Kidney (tissue), 14 donors: ENCODE results near the gene WDR55. TPM values are rescaled to one million over a fixed set of nuclear protein-coding genes. Genes with fewer than 3 reads are reported as not detected.
A peak's percentile ranks its signal among the peaks of the same experiment; 100 is the strongest.
"Not testable (repeated sequence)": the region's sequence is repeated elsewhere in the genome, so short reads cannot be mapped to it uniquely, and the experiment has no call there.

Source experiments
- DNase-seq, 5 donors: peaks; one replicate each; pipeline ENCODE4 v3.0.0-alpha.2; 2013 to 2020
- FAIRE-seq: peaks from 2 replicates; lab custom pipeline; 2012; peaks lifted over from hg19 to GRCh38; lab: Jason Lieb, UNC
- H3K27ac ChIP-seq, 2 donors: one replicate each; pipeline ENCODE4 v1.7.0; 2013; ENCODE audit warnings: low read depth in 2 of 2, low read length in 2 of 2, inconsistent platforms in 1 of 2
- H3K27me3 ChIP-seq: one replicate; pipeline ENCODE4 v1.7.1; 2013; ENCODE audit warnings: low read length, inconsistent platforms; ENCODE audit not compliant: control insufficient read depth, insufficient read depth
- H3K36me3 ChIP-seq, 3 donors: one replicate each; pipeline versions ENCODE4 v1.7.0 to v1.7.1; 2013; ENCODE audit warnings: low read length in 3 of 3, control low read depth in 1 of 3, inconsistent platforms in 1 of 3; ENCODE audit not compliant: insufficient read depth in 3 of 3, control insufficient read depth in 2 of 3
- H3K4me1 ChIP-seq, 3 donors: one replicate each; pipeline versions ENCODE4 v1.7.0 to v1.7.1; 2013; ENCODE audit warnings: low read length in 3 of 3, inconsistent platforms in 1 of 3, low read depth in 1 of 3; ENCODE audit not compliant: control insufficient read depth in 2 of 3, insufficient read depth in 2 of 3
- H3K4me3 ChIP-seq, 3 donors: one replicate each; pipeline versions ENCODE4 v1.7.0 to v1.8.1; 2013; ENCODE audit warnings: low read length in 3 of 3, control low read depth in 1 of 3, inconsistent platforms in 1 of 3
- H3K9ac ChIP-seq, 3 donors: one replicate each; pipeline versions ENCODE4 v1.7.0 to v1.7.1; 2013; ENCODE audit warnings: low read length in 3 of 3, control low read depth in 1 of 3, inconsistent platforms in 1 of 3
- H3K9me3 ChIP-seq, 3 donors: one replicate each; pipeline versions ENCODE4 v1.7.0 to v1.7.1; 2013; ENCODE audit warnings: low read length in 3 of 3, control low read depth in 1 of 3, inconsistent platforms in 1 of 3; ENCODE audit not compliant: control insufficient read depth in 2 of 3, insufficient read depth in 1 of 3
- CTCF ChIP-seq: IDR thresholded peaks from 3 replicates; pipeline ENCODE4 v1.5.1; 2012; ENCODE audit warnings: mild to moderate bottlenecking, moderate library complexity, borderline replicate concordance; ENCODE audit not compliant: insufficient read depth; ENCODE audit errors: extremely low read depth
- intact Hi-C: fragments of 100-400 bp; cut with DNase I; formaldehyde crosslinking; loops from one replicate; pipeline ENCODE4 v1.11.1; 2022
- polyA plus RNA-seq: library from polyadenylated mRNA; stranded (reverse); fragments of 350-450 nt; fragmentation: Illumina TruSeq; extraction: RNeasy Lipid Tissue Mini Kit (QIAGEN cat#74804); gene quantifications from one replicate; pipeline ENCODE4 v1.2.3, GENCODE V29; 2014; ENCODE audit warnings: low read depth, low replicate concordance; ENCODE audit not compliant: insufficient read depth
- total RNA-seq: library from RNA; stranded (reverse); fragmentation: NEBNext Ultra II Directional; extraction: Animal tissue kit (Norgen Biotek cat#: 25700); gene quantifications from one replicate; pipeline ENCODE4 v1.2.1, GENCODE V29; 2021
- donor health status: control.
- donor health status: control.
- donor health status: control.
- donor health status: control.
- donor health status: control.
- donor health status: DM: yes; HTN: yes; CAD: no.
- donor health status: Normal renal cell carcinoma (clear cell type).

The WDR55 gene
- total and polyA plus RNA-seq, 2 donors from 2014 or later, result 13.7 to 20.8 TPM

DNA sequence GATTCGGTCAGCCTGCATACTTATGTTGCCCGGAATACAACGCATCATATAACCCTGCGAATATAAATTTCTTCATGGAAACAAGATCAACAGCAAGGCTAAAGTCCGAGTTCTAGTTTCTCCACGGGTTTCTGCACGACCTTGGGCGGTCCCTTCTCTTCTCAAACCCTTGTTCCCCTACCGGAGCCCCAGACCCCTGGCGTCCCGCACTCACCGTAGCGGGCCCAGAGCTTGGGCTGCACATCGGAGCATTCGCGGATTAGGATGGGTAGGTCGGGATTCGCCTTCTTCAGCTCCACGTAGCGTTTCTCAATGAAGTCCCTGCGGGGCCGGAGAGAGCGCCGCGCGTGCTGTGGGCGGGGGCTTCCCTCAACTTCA, 17.7 kb upstream of the WDR55 start:
- Histone ChIP-seq H3K9me3 (no peaks in the 10 kb centered on the region), H3K9ac (peak overlapping the region; percentile 52 to 99 (median 59)), H3K4me1 (peaks cover 3 to 14% (median 5%) of the 10 kb centered on the region in 3 donors), H3K27ac (peak overlapping the region; percentile 63 to 80), H3K27me3 (no peaks in the 10 kb centered on the region), H3K4me3 (peak overlapping the region; percentile 92 to 100 (median 99)), H3K36me3 (peaks cover 0 to 23% (median 23%) of the 10 kb centered on the region in 3 donors)
- no peak for DNase-seq
- TF ChIP-seq CTCF, result no peak
- no peak for FAIRE-seq
- intact Hi-C loops, result loop anchor here (10.0 kb wide), 1 partner anchor 102 kb away; the partner anchor contains the start of gene EIF4EBP3

DNA sequence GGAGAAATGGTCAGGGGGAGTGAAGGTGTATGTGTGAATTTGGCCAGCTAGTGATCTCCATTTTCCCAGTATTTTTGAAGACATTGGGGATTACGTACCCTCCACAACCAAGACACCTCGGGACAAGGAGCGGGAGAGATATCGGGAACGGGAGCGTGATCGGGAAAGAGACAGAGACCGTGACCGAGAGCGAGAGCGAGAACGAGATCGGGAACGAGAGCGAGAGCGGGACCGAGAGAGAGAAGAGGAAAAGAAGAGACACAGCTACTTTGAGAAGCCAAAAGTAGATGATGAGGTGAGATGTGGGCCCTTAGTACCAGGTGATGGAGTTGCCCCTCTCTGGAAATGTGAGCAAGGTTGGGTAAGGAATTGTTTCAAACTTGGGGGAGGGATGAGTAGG, 5.8 kb upstream of the WDR55 start:
- Histone ChIP-seq H3K27ac (no peak overlapping the region), H3K9me3 (no peaks in the 10 kb centered on the region), H3K27me3 (no peaks in the 10 kb centered on the region), H3K4me1 (no peaks in the 10 kb centered on the region), H3K9ac (no peak overlapping the region), H3K4me3 (no peak overlapping the region), H3K36me3 (peaks cover 5 to 70% (median 63%) of the 10 kb centered on the region in 3 donors)
- DNase-seq (no peak), FAIRE-seq (no peak)
- intact Hi-C loops, result no loop called here
- no peak for TF ChIP-seq CTCF

DNA sequence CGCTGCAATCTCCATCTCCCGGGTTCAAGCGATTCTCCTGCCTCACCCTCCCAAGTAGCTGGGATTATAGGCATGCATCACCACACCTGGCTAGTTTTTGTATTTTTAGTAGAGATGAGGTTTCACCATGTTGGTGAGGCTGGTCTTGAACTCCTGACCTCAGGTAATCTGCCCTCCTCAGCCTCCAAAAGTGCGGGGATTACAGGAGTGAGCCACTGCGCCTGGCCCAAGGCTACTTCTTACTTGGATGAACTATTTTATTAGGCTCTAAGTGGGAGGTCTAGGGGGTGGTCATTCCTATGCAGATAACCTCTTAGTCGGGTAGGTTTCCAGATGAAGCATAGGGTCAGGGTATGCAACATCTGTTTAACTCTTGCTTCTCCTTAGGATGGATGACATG, 4.3 kb upstream of the WDR55 start:
- H3K27me3 ChIP-seq, H3K27ac ChIP-seq, H3K4me1 ChIP-seq, DNase-seq, H3K9ac ChIP-seq, intact Hi-C loops, H3K4me3 ChIP-seq, FAIRE-seq, H3K9me3 ChIP-seq: not testable (repeated sequence)
- peaks cover 2 to 55% (median 52%) of the 10 kb centered on the region in 3 donors for H3K36me3 ChIP-seq

GRCh38 chr5:140664030-140664358, 710 bp upstream of the WDR55 start:
- H3K9me3 ChIP-seq, result no peaks in the 10 kb centered on the region
- TF ChIP-seq CTCF, result no peak
- H3K27me3 ChIP-seq, result no peaks in the 10 kb centered on the region
- DNase-seq (peak in 4 of 5 donors; percentile 43 to 77 (median 54)), FAIRE-seq (no peak)
- peak overlapping the region; percentile 86 to 91 for H3K27ac ChIP-seq
- peak overlapping the region; percentile 83 to 91 (median 89) for H3K4me3 ChIP-seq
- intact Hi-C loops, result no loop called here
- no peaks in the 10 kb centered on the region for H3K4me1 ChIP-seq
- H3K36me3 ChIP-seq, result peaks cover 0 to 50% (median 40%) of the 10 kb centered on the region in 3 donors
- H3K9ac ChIP-seq, result peak overlapping the region in 2 of 3 donors; percentile 75 to 84

DNA sequence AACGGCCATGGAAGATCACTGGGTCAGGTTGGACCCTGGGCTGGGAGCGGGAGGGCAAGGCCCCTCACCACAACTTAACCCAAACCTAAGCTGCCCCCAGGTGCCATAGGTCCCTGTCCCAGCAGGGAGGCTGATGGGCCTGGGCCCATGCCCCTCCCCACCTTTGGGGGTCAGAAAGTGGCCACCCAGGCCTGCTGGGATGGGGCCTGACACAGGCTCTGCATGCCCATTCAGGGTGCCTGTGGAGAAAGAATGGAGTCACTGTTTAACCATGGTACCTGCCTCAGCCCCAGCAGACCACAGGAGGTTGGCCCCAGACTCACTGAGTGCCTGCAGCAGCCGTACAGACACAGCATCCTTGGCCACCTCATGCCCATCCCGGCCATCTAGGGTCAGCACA, 6.3 kb downstream of the WDR55 start:
- H3K27me3 ChIP-seq, DNase-seq, FAIRE-seq, H3K4me1 ChIP-seq, H3K4me3 ChIP-seq, intact Hi-C loops, H3K27ac ChIP-seq, H3K9me3 ChIP-seq, H3K9ac ChIP-seq: not testable (repeated sequence)
- H3K36me3 ChIP-seq, result peaks cover 0 to 32% (median 32%) of the 10 kb centered on the region in 3 donors
